GM12872 (cell line): ENCODE results near the gene ULK4.

Experiments used
- TF ChIP-seq, protein P1 (sequence below): IDR thresholded peaks from 3 replicates; pipeline ENCODE4 v1.5.1; 2011; ENCODE audit warnings: low read depth, mild to moderate bottlenecking, low read length, moderate library complexity; ENCODE audit not compliant: insufficient read depth

Gene ULK4

GRCh38 chr3:41290736-41291135 is 671.2 kb downstream of the ULK4 start:
- TF ChIP-seq, protein P1, sequence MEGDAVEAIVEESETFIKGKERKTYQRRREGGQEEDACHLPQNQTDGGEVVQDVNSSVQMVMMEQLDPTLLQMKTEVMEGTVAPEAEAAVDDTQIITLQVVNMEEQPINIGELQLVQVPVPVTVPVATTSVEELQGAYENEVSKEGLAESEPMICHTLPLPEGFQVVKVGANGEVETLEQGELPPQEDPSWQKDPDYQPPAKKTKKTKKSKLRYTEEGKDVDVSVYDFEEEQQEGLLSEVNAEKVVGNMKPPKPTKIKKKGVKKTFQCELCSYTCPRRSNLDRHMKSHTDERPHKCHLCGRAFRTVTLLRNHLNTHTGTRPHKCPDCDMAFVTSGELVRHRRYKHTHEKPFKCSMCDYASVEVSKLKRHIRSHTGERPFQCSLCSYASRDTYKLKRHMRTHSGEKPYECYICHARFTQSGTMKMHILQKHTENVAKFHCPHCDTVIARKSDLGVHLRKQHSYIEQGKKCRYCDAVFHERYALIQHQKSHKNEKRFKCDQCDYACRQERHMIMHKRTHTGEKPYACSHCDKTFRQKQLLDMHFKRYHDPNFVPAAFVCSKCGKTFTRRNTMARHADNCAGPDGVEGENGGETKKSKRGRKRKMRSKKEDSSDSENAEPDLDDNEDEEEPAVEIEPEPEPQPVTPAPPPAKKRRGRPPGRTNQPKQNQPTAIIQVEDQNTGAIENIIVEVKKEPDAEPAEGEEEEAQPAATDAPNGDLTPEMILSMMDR = no peak

DNA sequence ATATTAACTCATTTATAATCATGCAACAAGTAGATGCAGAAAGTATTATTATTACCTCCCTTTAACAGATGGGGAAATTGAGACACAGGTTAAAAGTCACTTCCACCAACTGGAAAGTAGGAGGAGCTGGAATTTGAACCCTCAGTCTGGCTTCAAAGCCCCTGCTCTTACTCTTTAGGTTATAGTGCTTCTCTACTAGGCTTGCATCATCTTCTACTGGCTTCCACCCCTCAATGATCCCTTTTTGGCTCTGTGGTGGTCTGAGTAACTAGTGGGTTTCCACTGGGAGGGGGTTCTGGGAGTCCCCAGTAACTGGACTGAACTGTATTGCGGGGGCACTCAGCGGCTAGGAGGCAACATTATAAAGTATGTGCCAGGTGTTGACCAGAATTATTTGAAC is 671.6 kb downstream of the ULK4 start:
- TF ChIP-seq, protein P1 = no peak

GRCh38 chr3:41288785-41289184 is 673.1 kb downstream of the ULK4 start:
- TF ChIP-seq, protein P1 = no peak

DNA sequence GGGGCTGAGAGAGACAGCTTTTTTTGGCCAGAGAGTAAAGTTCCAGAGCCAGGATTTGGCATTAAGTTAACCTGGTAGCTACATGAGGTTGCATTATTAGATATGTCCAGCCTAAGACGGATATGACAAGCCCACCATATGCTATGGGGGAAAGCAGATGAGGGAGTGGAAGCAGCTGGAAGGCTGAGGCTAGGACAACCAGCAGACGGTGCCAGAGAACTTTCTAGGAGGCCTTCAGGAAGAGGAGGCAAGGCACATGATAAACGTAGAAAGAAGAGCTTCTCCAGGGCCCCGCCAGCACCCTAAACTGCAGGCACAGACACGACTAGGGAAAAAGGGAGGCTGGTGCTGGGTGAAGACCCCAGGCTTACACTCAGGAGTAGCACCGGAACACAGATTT is 675.6 kb downstream of the ULK4 start:
- TF ChIP-seq, protein P1 = no peak

- TF ChIP-seq, protein P1 = no peak
Observed at GRCh38 chr3:41277790-41278465, 684.0 kb downstream of the ULK4 start.

DNA sequence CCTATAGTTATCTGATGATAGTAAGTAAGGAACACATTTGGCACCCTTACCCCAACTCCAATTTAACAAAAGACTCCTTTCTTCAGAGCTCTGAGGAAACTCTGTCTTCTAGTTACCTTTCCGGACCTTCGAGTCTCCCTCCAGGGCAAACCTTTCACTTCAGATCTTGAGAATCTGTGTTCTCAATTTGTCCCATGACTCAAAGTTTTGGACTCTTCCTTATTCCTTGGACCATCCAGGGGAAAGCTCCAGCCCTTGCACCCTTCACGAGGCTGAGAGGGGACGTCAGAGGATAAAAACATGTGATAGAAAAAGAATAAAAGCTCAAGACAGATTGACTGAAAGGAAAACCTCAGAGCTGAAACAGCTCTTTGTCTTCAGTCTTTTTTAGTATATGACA is 685.7 kb downstream of the ULK4 start:
- TF ChIP-seq, protein P1 = no peak

DNA sequence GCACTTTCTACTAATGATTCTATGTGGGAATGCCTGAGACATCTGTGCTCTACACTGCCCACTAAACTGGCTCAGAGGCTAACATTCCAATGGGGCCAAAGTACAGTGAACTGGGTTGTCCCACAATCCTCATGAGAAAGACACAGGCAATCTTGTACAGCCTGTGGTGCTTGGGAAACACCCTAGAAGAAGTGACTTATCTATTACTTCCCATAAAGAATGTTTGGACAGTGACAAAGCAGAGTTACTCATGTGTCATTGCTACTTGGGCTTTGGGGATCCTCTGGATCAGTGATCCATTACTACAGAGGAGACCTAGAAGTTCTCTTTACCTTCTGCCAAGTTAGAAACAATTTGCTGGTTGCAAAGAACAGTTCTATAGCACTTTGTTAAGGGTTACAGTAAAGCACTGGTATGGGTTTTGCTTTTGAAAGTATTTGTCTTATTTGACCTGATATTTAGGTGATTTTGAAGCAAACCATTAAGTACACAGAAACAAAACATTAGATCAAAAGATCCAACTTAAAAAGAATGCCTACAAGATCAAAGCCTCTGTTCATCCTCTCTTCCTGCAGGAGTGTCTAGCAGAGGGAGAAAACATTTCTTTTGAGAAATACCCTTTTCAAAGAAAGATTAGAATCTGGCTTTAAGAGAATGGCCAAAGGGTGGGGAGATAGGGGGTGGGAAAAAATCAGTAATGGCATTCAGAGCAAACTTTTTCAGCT is 686.8 kb downstream of the ULK4 start:
- TF ChIP-seq, protein P1 = no peak
